ENCODE data around the gene COL20A1.
"Not testable (repeated sequence)": the region's sequence is repeated elsewhere in the genome, so short reads cannot be mapped to it uniquely, and the experiment has no call there.

COL20A1 gene

DNA sequence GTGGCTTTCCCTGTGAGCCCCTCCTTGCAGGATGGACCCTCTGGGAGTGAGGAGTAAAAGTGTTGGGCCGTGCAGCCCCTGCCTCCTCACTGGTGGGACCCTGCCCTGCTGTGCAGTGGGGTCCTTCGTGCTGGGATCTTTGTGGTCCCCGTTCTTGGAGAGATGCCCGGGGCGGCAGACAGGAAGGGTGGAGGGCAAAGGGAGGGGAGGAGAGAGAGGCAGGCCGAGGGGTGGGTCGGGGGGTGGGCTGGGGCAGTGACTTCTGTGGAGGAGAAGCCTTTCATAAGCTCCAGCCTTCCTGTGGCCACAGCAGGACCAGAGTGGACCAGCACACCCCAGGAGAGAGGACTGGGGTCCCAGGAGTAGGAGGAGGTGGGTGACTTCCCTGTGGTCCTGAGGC, at the start of gene COL20A1:
Gene COL20A1, plus strand, starts transcription at position 283 of the 400 bp plus-strand sequence. CDS start 1,922 bp downstream, outside the sequence.
- no peak for DNase-seq

DNA sequence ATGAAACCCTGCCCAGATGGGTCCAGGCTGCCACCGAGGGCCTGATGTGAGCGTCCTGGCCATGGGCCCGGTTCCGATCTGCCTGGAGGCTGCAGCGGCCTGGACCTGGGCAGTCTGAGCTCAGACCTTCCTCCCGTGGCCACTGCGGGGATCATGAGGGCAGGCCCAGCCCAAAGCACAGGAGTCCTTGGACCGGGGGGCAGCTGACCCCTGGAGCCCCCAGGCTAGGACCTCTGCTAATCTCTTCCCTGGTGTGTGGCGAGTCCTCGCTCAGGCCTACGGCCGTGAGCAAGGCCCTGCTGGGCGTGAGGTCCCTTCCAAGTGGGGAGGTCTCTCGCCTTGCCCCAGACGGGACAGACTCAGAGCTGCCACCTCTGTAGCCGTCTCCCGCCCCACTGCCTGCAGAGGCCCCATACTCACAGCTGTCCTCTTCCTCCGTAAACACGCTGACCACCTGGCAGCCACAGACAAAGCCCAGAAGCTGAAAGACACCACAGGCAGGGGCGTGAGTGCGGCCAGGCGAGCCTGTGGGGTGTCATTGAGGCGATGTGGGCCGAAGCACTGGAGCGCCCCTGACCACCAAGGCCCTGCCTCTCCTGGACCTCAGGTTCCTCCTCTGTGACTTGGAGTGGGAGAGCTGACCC, 49.3 kb upstream of the COL20A1 start:
- DNase-seq, result no peak

DNA sequence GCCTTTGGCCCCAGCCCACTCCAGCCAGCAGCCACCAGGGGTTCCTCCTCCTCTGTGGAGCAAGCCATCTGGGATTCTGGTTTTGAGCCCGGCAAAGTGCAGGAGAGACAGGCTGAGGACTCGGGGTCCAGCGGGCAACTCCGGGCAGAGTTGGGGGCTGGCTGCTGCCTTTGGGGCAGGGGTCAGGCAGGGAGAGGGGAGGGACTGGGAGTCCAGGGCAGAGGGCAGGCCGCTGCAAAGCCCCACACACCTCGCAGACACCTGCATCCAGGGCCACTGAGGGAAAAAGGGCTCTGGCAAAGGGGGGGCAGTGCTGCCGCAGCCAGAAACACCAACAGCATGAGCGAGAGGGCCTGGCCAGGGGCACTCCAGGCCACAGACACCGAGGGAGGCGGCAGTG, 48.5 kb upstream of the COL20A1 start:
- DNase-seq, result no peak

DNA sequence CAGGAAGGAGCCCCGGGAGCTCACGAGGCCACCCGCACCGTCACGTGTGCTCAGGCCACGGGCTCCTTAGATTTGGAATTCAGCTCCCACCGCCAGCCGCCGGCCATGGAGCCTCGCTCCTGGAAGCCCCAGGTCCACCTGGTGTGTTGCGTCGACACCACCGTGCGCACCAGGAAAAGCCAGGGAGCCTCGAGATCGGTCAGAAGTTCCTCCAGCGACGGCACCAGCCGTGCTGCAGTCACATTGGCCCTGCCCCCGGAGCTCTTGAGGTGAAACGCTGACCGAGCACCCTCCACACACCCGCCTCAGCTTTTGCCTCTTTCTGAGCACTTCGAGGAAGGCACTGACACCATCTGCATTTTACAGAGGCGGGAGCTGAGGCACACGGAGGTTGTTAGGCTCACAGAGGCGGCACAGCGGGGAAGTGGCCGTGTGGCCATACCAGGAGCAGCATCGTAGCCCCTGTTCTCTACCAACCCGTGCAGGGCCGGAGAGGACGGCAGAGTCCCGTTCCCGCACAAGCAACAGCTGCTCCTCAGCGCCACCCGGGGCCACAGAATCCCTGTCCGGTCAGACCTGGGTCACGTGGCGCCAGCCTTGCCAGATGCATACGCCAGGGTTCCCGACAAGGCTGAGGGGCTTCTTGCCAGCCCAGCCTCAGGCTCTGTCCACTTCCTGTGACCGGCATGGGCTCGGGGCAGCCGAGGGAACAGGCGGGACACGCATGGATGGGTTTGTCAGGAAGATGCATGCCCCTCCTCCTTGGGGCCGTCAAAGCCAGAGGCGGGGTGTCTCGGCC, 46.3 kb upstream of the COL20A1 start:
- DNase-seq, result no peak

DNA sequence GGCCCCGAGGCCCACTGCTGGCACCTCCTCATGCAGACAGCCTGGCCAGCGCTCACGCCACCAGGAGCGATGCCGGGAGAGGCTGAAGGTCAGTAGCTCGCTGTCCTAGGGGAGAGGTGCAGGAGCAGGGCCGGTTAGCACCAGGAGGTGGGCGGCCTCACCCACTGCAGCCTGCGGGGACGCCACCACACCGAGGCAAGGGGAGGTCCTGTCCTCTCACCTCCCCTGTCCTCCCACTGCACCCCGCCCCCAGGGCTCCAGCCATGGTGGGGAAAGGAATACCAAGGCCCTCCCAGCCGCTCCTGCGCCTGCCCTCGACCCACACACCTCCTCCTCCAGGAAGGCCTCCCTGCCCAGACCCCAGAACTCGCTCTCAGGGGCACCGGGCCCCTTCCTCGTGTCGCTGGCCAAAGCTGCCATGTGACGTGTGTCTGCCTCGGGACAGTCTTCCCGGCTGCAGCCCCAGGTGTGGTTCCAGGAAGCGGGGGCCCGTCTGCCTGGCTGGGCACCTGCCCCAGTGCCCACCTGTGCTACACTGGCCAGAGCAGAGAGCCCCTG, 45.2 kb upstream of the COL20A1 start:
- DNase-seq, result no peak

DNA sequence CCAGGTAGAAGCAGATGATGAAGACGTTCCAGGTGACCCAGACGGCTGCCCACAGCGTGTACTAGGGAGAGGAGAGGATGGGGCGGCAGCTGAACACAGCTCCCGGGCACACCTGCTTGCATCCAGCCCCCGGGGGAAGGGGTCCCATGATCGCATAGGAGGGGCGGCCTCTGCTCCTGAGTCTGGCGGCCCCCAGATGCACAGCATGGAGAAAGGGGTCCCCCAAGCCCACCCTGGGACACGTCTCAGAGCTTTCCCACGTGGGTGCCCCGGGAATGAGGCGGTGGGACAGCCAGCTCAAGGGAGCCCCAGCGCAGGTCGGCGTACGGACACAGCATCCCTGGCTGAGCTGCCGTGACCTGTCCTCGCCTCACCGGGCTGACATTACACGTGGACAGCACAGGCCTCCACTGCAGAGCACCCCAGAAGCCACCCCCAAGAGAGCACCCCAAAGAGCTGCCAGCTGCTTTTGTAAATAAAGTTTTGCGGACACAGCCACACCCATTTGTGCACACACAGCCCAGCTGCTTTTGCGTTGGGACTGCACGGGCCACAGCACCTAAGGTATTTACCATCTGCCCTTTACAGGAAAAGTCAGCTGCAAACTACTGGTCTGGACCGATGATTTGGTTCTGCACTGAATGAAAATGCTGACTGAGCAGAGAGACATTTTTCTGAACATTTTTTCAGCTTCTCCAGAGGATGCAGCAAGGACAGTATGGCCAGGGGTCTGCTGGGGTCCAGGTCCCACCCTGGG, 44.0 kb upstream of the COL20A1 start:
- DNase-seq, result no peak

DNA sequence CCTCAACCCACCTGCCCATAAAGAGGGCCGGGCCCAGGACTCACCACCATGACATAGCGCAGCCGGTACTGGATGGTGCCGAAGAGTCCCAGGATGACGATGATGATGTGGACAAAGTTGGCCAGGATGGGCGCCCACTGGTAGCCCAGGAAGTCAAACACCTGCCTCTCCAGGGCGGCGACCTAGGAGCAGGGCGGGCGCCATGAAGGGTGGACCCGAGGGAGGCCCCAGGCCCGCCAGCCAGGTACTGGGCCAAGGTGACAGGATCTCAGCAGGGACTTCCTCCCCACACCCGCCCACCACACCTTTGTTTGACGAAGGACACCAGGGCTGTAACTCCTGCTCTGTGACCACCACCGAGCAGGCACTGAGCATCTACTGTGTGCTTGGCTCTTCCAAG, 43.1 kb upstream of the COL20A1 start:
- no peak for DNase-seq

DNA sequence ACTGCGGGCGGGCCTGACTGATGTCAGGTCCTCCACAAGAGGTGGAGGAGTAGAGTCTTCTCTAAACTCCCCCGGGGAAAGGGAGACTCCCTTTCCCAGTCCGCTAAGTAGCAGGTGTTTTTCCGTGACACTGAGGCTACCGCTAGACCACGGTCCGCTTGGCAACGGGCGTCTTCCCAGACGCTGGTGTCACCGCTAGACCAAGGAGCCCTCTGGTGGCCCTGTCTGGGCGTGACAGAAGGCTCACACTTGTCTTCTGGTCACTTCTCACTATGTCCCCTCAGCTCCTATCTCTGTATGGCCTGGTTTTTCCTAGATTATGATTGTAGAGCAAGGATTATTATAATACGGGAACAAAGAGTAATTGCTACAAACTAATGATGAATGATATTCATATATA, 41.6 kb upstream of the COL20A1 start:
- not testable (repeated sequence) for DNase-seq

DNA sequence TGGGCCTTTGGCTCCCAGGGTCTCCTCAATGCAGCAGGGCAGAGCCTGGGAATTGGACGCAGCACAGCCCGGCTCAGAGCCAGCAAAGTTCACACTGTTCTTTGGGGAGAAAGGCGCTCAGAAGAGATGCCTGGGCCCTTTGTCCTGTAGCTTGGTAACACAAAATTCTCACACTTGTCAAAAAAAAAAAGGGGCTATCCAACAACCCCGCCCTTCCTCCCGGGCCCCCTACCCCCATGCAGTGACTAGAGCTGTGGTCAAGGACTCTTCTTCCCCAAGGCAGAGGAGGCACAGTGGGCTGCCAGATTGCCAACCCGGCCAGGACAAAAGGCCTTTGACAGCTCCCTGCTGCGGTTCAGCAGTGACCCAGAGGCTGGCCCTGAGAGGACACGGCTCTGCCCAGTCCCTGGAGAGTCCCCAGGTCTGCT, 40.7 kb upstream of the COL20A1 start:
- no peak for DNase-seq

DNA sequence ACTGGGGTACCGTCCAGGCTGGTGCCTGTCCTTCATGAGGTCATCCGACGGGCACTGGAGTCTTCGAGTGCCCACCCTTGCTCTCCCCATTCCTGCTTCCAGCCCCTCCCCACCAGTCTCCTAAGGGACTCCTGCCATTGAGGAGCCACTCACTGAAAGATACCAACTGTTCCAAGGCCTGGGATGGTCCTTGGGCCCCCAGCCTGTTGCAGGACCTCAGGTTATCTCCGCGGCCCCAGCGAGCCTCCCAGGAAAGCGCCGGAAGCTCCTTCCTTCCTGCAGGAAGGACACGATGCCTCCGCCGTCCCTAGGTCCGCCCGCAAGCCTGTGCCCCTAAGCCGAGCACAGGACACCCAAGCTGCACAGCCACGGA, 39.9 kb upstream of the COL20A1 start:
- DNase-seq, result no peak

DNA sequence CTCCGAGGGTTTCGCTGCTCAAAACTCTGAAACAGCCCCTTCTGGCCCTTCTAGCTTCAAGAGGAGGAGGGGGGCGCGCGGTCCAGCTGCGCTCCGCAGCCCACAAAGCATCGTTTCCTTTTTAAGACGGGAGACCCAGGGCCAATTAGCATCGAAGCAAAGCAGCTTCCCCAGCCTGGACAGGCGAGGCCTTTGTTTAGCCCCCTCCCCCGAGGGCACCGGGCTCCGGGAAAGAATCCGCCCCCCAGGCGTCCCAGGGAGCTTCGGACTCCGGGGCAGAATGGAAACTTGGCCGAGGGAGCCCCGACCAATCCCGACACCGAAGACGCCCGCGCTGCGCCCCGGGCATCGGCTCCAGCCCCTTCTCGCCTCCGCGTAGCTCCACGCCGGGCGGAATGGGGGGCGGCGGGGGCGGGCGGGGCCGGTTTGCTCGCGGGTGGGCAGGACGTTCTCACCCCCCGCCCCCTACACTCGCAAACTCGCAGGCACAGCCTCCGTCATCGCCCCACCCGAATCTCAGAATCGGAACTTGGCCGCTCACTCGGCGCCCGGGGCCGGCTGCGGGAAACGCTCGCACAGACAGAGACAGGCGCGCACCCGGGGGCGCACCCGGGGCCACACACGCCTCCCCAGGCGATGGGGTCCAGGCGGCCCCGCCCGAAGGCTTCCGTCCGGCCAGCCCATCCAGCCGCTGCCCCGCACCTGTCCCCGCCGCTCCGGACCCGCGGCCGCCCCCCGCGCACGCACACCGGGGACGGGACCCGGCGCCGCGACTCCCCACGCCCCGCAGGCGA, 39.4 kb upstream of the COL20A1 start:
- DNase-seq, result no peak

DNA sequence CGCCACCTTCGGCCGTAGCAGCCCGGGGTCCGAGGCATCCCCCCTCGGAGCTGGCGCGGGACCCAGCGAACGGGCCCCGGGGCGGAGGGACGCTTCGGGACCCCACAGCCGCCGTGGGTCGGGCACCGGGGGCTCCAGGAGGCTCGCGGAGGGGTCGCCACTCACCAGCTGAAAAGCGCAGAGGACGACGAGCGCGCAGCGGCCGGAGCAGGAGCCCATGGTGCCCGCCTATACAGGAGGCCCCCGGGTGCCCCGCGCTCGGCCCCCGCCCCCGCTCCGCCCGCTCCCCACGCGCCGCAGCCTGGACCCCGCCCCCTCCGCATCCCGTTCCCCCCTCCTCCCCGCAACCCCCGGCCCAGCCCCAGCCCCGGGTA, 38.8 kb upstream of the COL20A1 start, which contains the start of gene NKAIN4:
Gene NKAIN4, minus strand, starts transcription at position 232 of the 374 bp plus-strand sequence. Its CDS starts 13 bp downstream, at position 219.
- no peak for DNase-seq

DNA sequence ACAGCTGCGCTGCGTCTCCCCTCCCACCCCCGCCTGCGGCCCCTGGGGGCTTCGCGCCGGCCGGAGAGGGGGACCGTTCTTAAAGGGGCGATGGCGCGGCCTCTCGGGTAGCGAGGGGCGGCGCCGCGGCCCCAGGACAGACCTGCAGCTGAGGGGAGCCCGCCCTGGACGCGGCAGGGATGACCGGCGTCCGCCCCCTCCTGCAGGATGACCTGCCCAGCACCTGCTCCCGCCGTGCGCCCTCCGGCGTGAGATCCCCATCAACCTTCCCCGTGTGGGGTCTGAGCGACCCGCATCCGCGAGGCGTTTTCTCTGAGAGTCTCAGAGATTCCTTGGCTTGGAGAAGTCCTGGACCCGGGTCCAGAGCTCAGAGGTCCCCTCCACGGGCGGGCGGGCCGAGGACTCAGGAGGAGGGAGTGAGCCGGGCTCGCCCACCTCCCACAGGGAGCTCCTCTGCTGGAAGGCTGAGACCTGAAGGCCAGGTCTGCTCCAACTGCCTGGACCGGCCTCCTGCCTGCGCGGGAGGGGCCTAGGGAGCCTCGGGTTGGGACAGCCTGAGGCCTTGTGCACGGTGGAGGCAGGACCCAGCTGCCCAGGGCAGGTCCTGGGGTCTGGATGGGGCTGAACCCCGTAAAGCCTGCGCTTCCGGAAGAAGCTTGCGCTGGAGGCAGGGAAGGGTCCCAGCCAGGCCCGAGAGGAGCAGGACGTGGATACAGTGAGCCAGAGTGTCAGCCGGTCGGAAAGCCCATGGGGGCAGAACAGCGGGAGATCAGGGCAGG, 38.2 kb upstream of the COL20A1 start:
- DNase-seq, result no peak

DNA sequence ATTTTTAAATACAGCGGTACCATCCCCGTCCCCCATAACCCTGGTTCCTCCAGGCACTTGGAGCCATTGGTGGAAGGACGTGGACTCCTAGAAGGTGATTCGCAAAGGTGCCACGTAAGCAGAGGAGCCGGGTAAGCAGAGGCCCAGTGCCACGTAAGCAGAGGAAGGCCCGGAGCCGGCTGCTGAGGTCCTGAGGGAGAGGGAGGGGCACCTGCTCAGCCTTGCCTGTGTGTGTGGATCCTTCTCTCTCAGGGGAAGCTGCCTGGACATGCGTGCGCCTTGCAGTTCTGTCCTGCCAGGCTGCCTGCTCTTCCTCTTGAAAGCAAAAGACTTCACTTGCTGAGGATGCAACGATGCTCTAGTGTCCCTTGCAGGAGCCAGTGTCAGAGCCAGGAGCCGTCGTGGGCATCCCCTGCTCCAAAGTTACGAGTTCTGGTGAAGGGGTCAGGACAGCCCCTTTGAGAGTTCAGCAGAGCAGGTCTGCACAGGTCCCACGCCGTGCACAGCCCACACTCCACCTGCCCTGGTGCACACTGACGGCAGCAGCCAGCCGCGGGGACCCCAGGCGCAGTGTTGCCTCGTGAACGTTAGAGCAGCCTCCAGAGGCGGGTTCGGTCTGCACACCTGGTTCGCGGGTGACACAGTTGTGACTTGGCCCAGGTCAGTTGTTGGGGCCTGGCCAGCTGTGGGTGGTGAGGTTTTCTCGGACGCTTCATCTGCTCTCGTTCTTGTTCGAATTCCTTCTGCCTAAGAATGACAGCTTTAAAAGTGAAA, 36.9 kb upstream of the COL20A1 start:
- no peak for DNase-seq

DNA sequence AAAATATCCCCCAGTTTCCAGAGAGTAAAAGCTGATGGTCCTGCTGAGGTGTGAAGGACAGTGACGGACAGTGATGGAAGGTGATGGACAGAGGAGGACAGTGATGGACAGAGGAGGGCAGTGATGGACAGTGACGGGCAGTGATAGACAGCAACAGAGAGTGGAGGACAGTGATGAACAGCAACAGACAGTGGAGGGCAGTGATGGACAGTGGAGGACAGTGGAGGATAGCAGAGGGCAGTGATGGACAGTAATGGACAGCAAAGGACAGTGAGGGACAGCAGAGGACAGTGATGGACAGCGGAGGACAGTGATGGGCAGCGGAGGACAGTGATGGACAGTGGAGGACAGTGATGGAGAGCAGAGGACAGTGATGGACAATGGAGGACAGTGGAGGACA, 36.0 kb upstream of the COL20A1 start:
- DNase-seq, result no peak

DNA sequence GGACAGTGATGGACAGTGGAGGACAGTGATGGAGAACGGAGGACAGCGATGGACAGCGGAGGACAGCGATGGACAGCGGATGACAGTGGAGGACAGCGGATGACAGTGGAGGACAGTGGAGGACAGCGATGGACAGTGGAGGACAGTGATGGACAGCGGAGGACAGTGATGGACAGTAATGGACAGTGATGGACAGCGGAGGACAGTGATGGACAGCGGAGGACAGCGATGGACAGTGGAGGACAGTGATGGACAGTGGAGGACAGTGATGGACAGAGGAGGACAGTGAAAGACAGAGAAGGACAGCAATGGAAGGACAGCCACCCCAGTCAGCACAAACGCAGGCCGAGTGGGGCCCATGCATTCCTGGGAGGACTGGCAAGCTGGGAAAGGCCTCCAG, 35.4 kb upstream of the COL20A1 start:
- no peak for DNase-seq

DNA sequence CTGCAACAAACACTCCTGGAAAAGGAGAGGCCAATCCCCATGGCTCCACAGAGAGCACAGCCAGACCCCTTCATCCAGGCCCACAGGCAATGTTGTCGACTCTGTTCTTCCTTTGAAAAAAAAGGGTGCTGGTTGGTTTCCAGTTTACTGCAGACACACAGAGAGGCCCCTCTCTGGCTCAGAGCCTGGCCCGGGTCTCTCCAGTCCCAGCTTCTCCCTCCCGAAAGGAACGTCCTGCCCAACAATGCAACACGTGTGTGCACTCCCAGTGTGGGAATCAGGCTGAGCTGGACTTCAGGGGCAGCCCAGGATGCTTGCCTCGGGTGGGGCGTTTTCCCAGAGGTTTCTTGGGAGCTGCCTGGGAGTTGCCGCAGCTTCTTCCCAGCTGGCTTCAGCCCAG, 34.2 kb upstream of the COL20A1 start:
- no peak for DNase-seq

DNA sequence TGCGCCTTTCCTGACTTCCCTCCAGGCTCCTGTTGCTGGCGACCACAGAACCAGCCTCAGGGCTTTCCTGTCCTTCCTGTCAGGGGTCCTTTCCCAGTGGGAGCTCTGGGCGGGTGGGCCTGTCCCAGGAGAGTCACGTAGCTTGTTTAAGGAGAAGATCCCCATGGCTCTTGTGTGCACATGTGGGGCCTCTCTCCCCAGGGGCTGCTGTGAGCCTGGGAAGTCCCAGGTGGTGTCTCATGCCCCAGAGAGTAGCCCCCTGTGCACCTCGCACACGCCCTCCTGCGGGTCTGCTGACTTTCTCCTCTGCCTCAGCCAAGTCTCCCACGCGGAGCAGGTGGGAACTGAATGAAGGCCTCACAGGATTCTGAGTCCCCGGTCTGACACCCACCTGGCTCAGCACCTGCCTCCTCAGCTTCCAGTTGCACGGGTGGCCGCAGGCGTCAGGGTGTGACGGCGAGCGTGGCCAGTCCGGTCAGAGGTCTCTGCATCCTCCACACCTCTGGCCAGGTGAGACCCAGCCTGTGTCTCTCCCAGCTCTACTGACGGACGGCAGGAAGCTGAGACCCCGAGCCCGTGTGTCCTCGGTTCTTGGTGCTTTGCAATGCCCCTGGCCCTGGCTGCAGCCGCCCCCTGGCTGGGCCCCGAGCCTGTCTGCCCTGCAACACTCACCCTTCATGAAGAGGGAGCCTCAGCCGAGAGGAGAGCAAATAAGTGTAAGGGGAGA, 33.1 kb upstream of the COL20A1 start:
- DNase-seq, result no peak

DNA sequence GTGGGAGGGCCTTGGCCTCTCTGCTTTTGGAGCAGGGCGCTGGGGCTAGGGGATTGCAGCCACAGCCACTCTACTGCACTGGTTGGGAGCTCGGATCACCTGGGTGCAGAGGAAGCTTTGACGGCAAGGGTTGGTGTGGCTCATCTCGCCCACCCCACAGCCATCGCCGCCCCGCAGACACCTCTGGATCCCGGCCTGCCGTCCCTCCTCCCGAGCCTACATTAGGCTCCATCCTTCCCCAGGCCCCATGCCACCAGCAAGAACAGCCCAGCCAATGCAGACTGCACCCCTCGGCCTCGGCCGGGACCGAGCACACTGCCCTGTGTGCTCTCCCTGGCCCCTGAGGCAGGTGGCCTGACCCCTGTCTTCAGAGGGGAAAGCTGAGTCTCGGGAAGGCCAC, 32.5 kb upstream of the COL20A1 start:
- no peak for DNase-seq
